GM12891 (cell line): ENCODE measurements around the gene NOX5.

Experiments used
- PAX5 ChIP-seq: IDR thresholded peaks from 2 replicates; pipeline ENCODE4 v1.6.1; 2011; ENCODE audit warnings: low read length, moderate library complexity, mild to moderate bottlenecking; ENCODE audit not compliant: insufficient read depth, severe bottlenecking
- POLR2A ChIP-seq: IDR thresholded peaks from 2 replicates; pipeline ENCODE4 v1.6.1; 2011; ENCODE audit warnings: low read depth, low read length, control low read depth
- POLR2AphosphoS5 ChIP-seq: IDR thresholded peaks from 2 replicates; pipeline ENCODE4 v1.6.1; 2011; ENCODE audit warnings: low read depth, low read length, control low read depth
- SPI1 ChIP-seq: IDR thresholded peaks from 2 replicates; pipeline ENCODE4 v1.6.1; 2011; ENCODE audit warnings: low read depth, low read length, control low read depth

DNA sequence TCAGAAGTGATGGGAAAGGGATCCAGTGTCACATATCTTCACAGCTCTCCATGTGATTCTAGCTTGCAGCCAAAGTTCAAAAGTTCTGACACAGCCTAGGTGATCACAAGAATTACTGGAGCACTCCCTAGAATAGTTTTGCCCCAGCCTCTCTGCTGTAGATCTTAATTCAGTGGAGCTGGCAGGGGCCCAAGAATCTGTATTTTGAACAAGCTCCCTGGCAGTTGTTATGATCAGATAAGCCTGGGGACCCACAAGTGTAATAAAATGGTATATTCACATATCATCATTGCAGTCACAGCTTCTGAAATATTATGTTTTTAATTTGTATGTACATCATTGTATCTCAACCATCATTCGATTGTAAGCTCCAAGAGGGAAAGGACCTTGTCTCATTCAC lies 62.3 kb downstream of the NOX5 start:
- TF ChIP-seq POLR2AphosphoS5 (no peak), POLR2A (no peak), PAX5 (no peak), SPI1 (no peak)
